Calu3 (cell line): ENCODE results near the gene CADM1. TPM values are rescaled to one million over a fixed set of nuclear protein-coding genes. Genes with fewer than 3 reads are reported as not detected.

ENCODE experiments used
- BruUV-seq: library from RNA; stranded (reverse); fragments of 400-500 nt; replicated peaks from 2 replicates; lab custom pipeline; 2021; lab: Mats Ljungman, UMichigan
- CTCF ChIA-PET: fragments of 300-600 bp; sonication (Branson Sonifier 250); formaldehyde crosslinking; loops from one replicate; lab custom pipeline; 2022; ENCODE audit warnings: antibody characterized with exemption; lab: Charles Lee
- DNase-seq: peaks from one replicate; pipeline ENCODE4 v3.0.0; 2022
- H3K27ac Mint-ChIP-seq: one replicate; pipeline ENCODE4 v1.8.0; 2022; ENCODE audit warnings: mixed read lengths; ENCODE audit not compliant: unreplicated experiment
- H3K27me3 Mint-ChIP-seq: one replicate; pipeline ENCODE4 v1.8.0; 2022; ENCODE audit warnings: mixed read lengths; ENCODE audit not compliant: unreplicated experiment
- H3K36me3 Mint-ChIP-seq: one replicate; pipeline ENCODE4 v1.8.0; 2022; ENCODE audit warnings: mild to moderate bottlenecking, moderate library complexity, mixed read lengths; ENCODE audit not compliant: insufficient read depth, unreplicated experiment
- H3K4me1 Mint-ChIP-seq: one replicate; pipeline ENCODE4 v1.8.0; 2022; ENCODE audit warnings: mild to moderate bottlenecking, low read depth, mixed read lengths; ENCODE audit not compliant: unreplicated experiment
- H3K4me3 Mint-ChIP-seq: one replicate; pipeline ENCODE4 v1.8.0; 2022; ENCODE audit warnings: mild to moderate bottlenecking, low read depth, moderate library complexity, mixed read lengths; ENCODE audit not compliant: unreplicated experiment
- H3K9me3 Mint-ChIP-seq: one replicate; pipeline ENCODE4 v1.8.0; 2022; ENCODE audit warnings: low read depth, mixed read lengths; ENCODE audit not compliant: unreplicated experiment
- CTCF ChIP-seq: fragments of 200-600 bp; IDR thresholded peaks from one replicate; pipeline ENCODE4 v1.8.0; 2022; ENCODE audit warnings: antibody characterized with exemption; ENCODE audit not compliant: unreplicated experiment
- intact Hi-C: fragments of 100-400 bp; cut with micrococcal nuclease; formaldehyde crosslinking; loops from one replicate; pipeline ENCODE4 v1.10.0; 2022; ENCODE audit not compliant: unreplicated experiment
- total RNA-seq: library from RNA; stranded (reverse); gene quantifications from 2 replicates; pipeline ENCODE4 v1.2.3, GENCODE V29; 2022

CADM1 gene
- total RNA-seq, 1 experiment from 2014 or later = 0.68 TPM

GRCh38 chr11:115127790-115128189 is 376.4 kb downstream of the CADM1 start:
- no peaks in the 10 kb centered on the region for H3K36me3 Mint-ChIP-seq
- H3K27me3 Mint-ChIP-seq = peaks cover 12% of the 10 kb centered on the region
- no peak overlapping the region for H3K4me3 Mint-ChIP-seq
- DNase-seq = no peak
- H3K27ac Mint-ChIP-seq = no peak overlapping the region
- CTCF ChIA-PET = interaction anchor here (1.2 kb wide), 1 partner anchor 12 kb away, joined by 3 read pairs; no protein-coding TSS in a partner anchor
- no TSS peak for BruUV-seq
- intact Hi-C loops = no loop called here
- H3K9me3 Mint-ChIP-seq = no peaks in the 10 kb centered on the region
- TF ChIP-seq CTCF = no peak
- H3K4me1 Mint-ChIP-seq = no peaks in the 10 kb centered on the region

GRCh38 chr11:115126515-115127208 is 377.6 kb downstream of the CADM1 start:
- Mint-ChIP-seq H3K4me1 (no peaks in the 10 kb centered on the region), H3K27ac (no peak overlapping the region), H3K4me3 (no peak overlapping the region), H3K36me3 (no peaks in the 10 kb centered on the region), H3K27me3 (peaks cover 12% of the 10 kb centered on the region), H3K9me3 (no peaks in the 10 kb centered on the region)
- TF ChIP-seq CTCF = no peak
- CTCF ChIA-PET = no interaction called here
- BruUV-seq = no TSS peak
- intact Hi-C loops = no loop called here
- no peak for DNase-seq

GRCh38 chr11:115126092-115126491 is 378.1 kb downstream of the CADM1 start:
- Mint-ChIP-seq H3K27ac (no peak overlapping the region), H3K27me3 (peaks cover 12% of the 10 kb centered on the region), H3K4me3 (no peak overlapping the region), H3K4me1 (no peaks in the 10 kb centered on the region), H3K36me3 (no peaks in the 10 kb centered on the region), H3K9me3 (no peaks in the 10 kb centered on the region)
- DNase-seq = no peak
- no TSS peak for BruUV-seq
- CTCF ChIA-PET = no interaction called here
- TF ChIP-seq CTCF = no peak
- intact Hi-C loops = no loop called here

GRCh38 chr11:115124786-115125185 is 379.4 kb downstream of the CADM1 start:
- no peaks in the 10 kb centered on the region for H3K4me1 Mint-ChIP-seq

More at GRCh38 chr11:115124786-115125185, 379.4 kb downstream of the CADM1 start:
- intact Hi-C loops = no loop called here
- CTCF ChIA-PET = no interaction called here
- no peak overlapping the region for H3K27ac Mint-ChIP-seq
- no TSS peak for BruUV-seq
- no peaks in the 10 kb centered on the region for H3K36me3 Mint-ChIP-seq
- DNase-seq = no peak
- H3K4me3 Mint-ChIP-seq = no peak overlapping the region
- H3K9me3 Mint-ChIP-seq = no peaks in the 10 kb centered on the region
- no peak for TF ChIP-seq CTCF
- peaks cover 12% of the 10 kb centered on the region for H3K27me3 Mint-ChIP-seq
